ENCODE data around the gene INTS11.

INTS11 gene

DNA sequence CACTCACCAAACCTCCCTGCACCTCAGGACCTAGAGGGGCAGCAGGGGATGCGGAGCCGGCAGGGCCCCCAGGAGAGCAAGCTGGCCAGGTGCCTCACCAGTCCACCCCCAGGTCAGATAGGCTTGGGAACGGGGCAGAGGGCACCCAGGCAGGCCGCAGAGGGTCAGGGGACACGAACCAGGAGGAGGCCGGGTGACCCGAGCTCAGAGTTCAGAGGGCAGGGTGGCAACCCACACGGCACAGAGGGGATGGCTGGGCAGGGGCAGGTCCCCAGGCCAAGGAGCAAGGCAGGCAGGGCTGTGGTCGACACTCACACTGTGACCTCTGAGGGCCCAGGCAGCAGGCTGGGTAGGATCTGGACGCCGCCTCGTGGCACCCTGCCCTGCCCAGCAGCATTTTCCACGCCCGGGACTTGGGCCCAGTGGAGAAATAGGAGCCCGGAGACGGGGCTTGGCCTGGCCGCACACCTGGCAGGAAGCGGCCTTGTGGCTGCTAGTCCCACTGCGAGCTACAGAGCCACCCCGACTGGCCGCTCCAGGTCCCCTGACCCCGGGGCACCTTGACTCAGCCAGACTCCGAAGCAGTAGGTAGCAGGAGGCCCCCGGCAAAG lies 19.5 kb upstream of the INTS11 start:
- Histone ChIP-seq H3K27ac (no peak overlapping the region), H3K9ac (no peak overlapping the region), H2AFZ (no peak overlapping the region), H3K9me3 (ENCODE audit: control insufficient read depth, low read length) (no peaks in the 10 kb centered on the region), H3K4me2 (ENCODE audit: low read length) (no peak overlapping the region), H3K79me2 (peaks cover 22% of the 10 kb centered on the region), H3K36me3 (ENCODE audit: control insufficient read depth, insufficient read depth, low read length) (no peaks in the 10 kb centered on the region), H3K4me3 (ENCODE audit: low read depth, low read length) (no peak overlapping the region), H3K27me3 (ENCODE audit: control insufficient read depth, insufficient read depth, low read length) (no peaks in the 10 kb centered on the region), H3K4me1 (no peaks in the 10 kb centered on the region)
- TF ChIP-seq CTCF (IDR thresholded peaks at IDR 0.05) = no peak

GRCh38 chr1:1342584-1343115 lies 18.2 kb upstream of the INTS11 start:
- no peaks in the 10 kb centered on the region for H3K36me3 ChIP-seq (ENCODE audit: control insufficient read depth, insufficient read depth, low read length)

GRCh38 chr1:1342061-1342562 lies 17.7 kb upstream of the INTS11 start:
- Histone ChIP-seq H2AFZ (no peak overlapping the region), H3K9me3 (ENCODE audit: control insufficient read depth, low read length) (no peaks in the 10 kb centered on the region), H3K4me1 (no peaks in the 10 kb centered on the region), H3K4me3 (ENCODE audit: low read depth, low read length) (no peak overlapping the region), H3K4me2 (ENCODE audit: low read length) (no peak overlapping the region), H3K27ac (no peak overlapping the region), H3K9ac (no peak overlapping the region), H3K79me2 (peaks cover 17% of the 10 kb centered on the region), H3K27me3 (ENCODE audit: control insufficient read depth, insufficient read depth, low read length) (no peaks in the 10 kb centered on the region), H3K36me3 (ENCODE audit: control insufficient read depth, insufficient read depth, low read length) (no peaks in the 10 kb centered on the region)
- no peak for TF ChIP-seq CTCF (IDR thresholded peaks at IDR 0.05)

More at GRCh38 chr1:1342584-1343115, 18.2 kb upstream of the INTS11 start:
- H3K9me3 ChIP-seq (ENCODE audit: control insufficient read depth, low read length) = no peaks in the 10 kb centered on the region
- H3K4me2 ChIP-seq (ENCODE audit: low read length) = no peak overlapping the region
- no peak overlapping the region for H2AFZ ChIP-seq
- no peak overlapping the region for H3K27ac ChIP-seq
- H3K79me2 ChIP-seq = peaks cover 22% of the 10 kb centered on the region
- TF ChIP-seq CTCF (IDR thresholded peaks at IDR 0.05) = no peak
- no peaks in the 10 kb centered on the region for H3K4me1 ChIP-seq
- H3K4me3 ChIP-seq (ENCODE audit: low read depth, low read length) = no peak overlapping the region
- H3K27me3 ChIP-seq (ENCODE audit: control insufficient read depth, insufficient read depth, low read length) = no peaks in the 10 kb centered on the region
- no peak overlapping the region for H3K9ac ChIP-seq

DNA sequence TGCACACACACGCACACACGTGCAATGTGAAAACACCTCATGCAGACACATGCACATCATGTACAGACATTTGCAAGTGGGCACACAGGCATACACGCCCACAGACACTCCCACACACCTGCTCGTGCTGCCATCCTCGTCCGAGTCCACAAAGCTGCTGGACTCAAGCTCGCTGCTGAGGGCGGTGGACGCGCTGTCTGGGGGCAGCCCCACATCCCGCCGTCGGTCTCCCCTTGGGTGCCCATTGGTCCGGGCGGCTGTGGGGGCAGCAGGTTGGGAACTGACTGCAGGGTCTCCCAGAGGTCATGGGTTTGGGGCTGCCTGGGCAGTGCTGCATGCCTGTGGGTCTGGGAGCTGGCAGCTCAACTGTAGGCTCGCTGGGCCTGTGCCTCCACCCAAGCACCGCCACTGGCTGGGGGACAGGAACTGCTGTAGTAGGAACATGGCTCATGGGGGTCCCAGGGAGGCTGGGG lies 17.1 kb upstream of the INTS11 start:
- H3K4me2 ChIP-seq (ENCODE audit: low read length) = no peak overlapping the region
- peaks cover 14% of the 10 kb centered on the region for H3K79me2 ChIP-seq
- H3K36me3 ChIP-seq (ENCODE audit: control insufficient read depth, insufficient read depth, low read length) = no peaks in the 10 kb centered on the region
- TF ChIP-seq CTCF (IDR thresholded peaks at IDR 0.05) = no peak
- no peak overlapping the region for H3K9ac ChIP-seq
- no peaks in the 10 kb centered on the region for H3K4me1 ChIP-seq
- H3K4me3 ChIP-seq (ENCODE audit: low read depth, low read length) = no peak overlapping the region
- no peaks in the 10 kb centered on the region for H3K27me3 ChIP-seq (ENCODE audit: control insufficient read depth, insufficient read depth, low read length)
- no peaks in the 10 kb centered on the region for H3K9me3 ChIP-seq (ENCODE audit: control insufficient read depth, low read length)
- H2AFZ ChIP-seq = no peak overlapping the region
- no peak overlapping the region for H3K27ac ChIP-seq

All from parathyroid adenoma (tissue), 2 donors.